HEK293 (cell line): ENCODE data around the gene METTL22.

Experiments used
- CTCF ChIA-PET: fragments of 350-600 bp; formaldehyde crosslinking; extraction: SDS; loops from one replicate; lab custom pipeline; 2021; ENCODE audit warnings: antibody characterized with exemption; lab: Yijun Ruan, JAX
- POLR2A ChIA-PET: fragments of 300-600 bp; formaldehyde crosslinking; extraction: SDS; loops from one replicate; lab custom pipeline; 2020; ENCODE audit warnings: antibody characterized with exemption, inconsistent platforms; lab: Yijun Ruan, JAX
- H3K27ac ChIP-seq: fragments of 200-500 bp; sonication (Bioruptor generic); 2 replicates; pipeline ENCODE4 v1.5.1; 2014; ENCODE audit warnings: low read depth, low read length, control low read depth, inconsistent platforms; ENCODE audit errors: extremely low read depth
- H3K36me3 ChIP-seq, 2 experiments: fragments of 200-500 bp in 1 of 2; sonication (Bioruptor generic) in 1 of 2; 1 replicate in 1 of 2; 2 replicates in 1 of 2; pipeline ENCODE4 v1.5.1; 2014 to 2017; ENCODE audit warnings: inconsistent platforms in 2 of 2, low read length in 2 of 2; ENCODE audit not compliant: control insufficient read depth in 2 of 2, insufficient read depth in 1 of 2
- H3K4me1 ChIP-seq: fragments of 200-500 bp; sonication (Bioruptor generic); 2 replicates; pipeline ENCODE4 v1.5.1; 2014; ENCODE audit warnings: mild to moderate bottlenecking, low read length, inconsistent platforms; ENCODE audit not compliant: control insufficient read depth, insufficient read depth
- H3K4me3 ChIP-seq: 2 replicates; pipeline ENCODE4 v1.5.1; 2011; ENCODE audit warnings: low read depth, mild to moderate bottlenecking, control low read depth, low read length, moderate library complexity
- H3K9me3 ChIP-seq: fragments of 200-500 bp; sonication (Bioruptor generic); 2 replicates; pipeline ENCODE4 v1.5.1; 2014; ENCODE audit warnings: low read depth, low read length, inconsistent platforms; ENCODE audit not compliant: control insufficient read depth, insufficient read depth
- FEZF1 ChIP-seq: fragments of 450-650 bp; formaldehyde crosslinking; IDR thresholded peaks from 2 replicates; pipeline ENCODE4 v1.5.1; 2016; ENCODE audit warnings: missing biosample characterization, missing genetic modification characterization
- ZBTB8A ChIP-seq: fragments of 450-650 bp; formaldehyde crosslinking; IDR thresholded peaks from 2 replicates; pipeline ENCODE4 v1.5.1; 2016; ENCODE audit warnings: missing biosample characterization, missing genetic modification characterization
- ZFP3 ChIP-seq: fragments of 450-650 bp; formaldehyde crosslinking; IDR thresholded peaks from 2 replicates; pipeline ENCODE4 v1.5.1; 2016; ENCODE audit warnings: low read depth, missing biosample characterization, missing genetic modification characterization
- ZNF138 ChIP-seq: fragments of 450-650 bp; formaldehyde crosslinking; IDR thresholded peaks from 2 replicates; pipeline ENCODE4 v1.5.1; 2016; ENCODE audit warnings: missing biosample characterization, missing genetic modification characterization, borderline replicate concordance
- ZNF239 ChIP-seq: fragments of 450-650 bp; formaldehyde crosslinking; IDR thresholded peaks from 2 replicates; pipeline ENCODE4 v1.5.1; 2016; ENCODE audit warnings: missing biosample characterization, missing genetic modification characterization
- ZNF302 ChIP-seq: fragments of 450-650 bp; formaldehyde crosslinking; IDR thresholded peaks from 2 replicates; pipeline ENCODE4 v1.5.1; 2016; ENCODE audit warnings: missing biosample characterization, missing genetic modification characterization, low read depth
- ZNF555 ChIP-seq: fragments of 450-650 bp; formaldehyde crosslinking; conservative IDR thresholded peaks from 2 replicates; pipeline ENCODE4 v1.5.1; 2017; ENCODE audit warnings: missing biosample characterization, mild to moderate bottlenecking, missing genetic modification characterization, inconsistent platforms
- TF ChIP-seq, protein P1 (sequence below): fragments of 450-650 bp; IDR thresholded peaks from 2 replicates; pipeline ENCODE4 v1.5.1; 2018; ENCODE audit warnings: missing biosample characterization, mild to moderate bottlenecking, missing genetic modification characterization
- TF ChIP-seq, protein P2 (sequence below): fragments of 450-650 bp; formaldehyde crosslinking; IDR thresholded peaks from 2 replicates; pipeline ENCODE4 v1.5.1; 2016; ENCODE audit warnings: missing biosample characterization, missing genetic modification characterization
- TF ChIP-seq, protein P3 (sequence below): fragments of 450-650 bp; formaldehyde crosslinking; IDR thresholded peaks from 2 replicates; pipeline ENCODE4 v1.5.1; 2016; ENCODE audit warnings: missing biosample characterization, missing genetic modification characterization

Gene METTL22

DNA sequence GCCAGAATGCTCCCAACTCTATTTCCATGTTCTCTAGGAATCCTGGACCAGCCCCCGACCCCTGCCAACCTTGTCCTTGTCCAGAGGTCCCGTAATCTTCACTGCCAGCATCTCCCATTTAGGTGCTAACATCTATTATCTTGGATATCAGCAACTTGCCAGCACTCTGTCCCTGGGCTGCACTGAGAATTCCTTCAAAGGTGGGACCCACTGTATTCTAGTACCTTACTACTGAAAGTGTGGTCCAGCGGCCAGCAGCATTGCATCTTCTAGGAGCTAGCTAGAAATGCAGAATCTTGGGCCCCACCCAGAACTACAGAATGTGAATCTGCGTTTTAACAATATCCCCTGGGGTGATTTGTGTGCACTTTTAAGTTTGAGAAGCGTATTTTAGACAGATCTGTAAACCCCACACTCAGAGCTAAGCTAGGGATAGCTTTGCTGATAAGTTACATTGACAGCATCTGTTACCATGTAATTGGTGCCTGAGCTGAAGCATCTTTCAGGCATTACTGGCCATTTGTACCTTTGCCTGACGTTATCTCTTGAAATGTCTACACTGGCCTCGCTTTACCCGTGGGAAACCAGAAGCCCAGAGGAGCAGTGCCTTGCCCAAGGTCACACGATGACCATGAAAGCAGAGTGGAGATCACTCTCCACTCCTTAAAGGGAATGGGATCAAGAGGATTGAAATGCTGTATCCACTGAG lies 61.2 kb downstream of the METTL22 start (continued):
- TF ChIP-seq, protein P1, sequence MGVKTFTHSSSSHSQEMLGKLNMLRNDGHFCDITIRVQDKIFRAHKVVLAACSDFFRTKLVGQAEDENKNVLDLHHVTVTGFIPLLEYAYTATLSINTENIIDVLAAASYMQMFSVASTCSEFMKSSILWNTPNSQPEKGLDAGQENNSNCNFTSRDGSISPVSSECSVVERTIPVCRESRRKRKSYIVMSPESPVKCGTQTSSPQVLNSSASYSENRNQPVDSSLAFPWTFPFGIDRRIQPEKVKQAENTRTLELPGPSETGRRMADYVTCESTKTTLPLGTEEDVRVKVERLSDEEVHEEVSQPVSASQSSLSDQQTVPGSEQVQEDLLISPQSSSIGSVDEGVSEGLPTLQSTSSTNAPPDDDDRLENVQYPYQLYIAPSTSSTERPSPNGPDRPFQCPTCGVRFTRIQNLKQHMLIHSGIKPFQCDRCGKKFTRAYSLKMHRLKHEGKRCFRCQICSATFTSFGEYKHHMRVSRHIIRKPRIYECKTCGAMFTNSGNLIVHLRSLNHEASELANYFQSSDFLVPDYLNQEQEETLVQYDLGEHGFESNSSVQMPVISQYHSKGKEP, result peak; percentile 17; the same call in 1 of the 2 replicates
- TF ChIP-seq ZNF239 (tag by site-specific recombination), result no peak

DNA sequence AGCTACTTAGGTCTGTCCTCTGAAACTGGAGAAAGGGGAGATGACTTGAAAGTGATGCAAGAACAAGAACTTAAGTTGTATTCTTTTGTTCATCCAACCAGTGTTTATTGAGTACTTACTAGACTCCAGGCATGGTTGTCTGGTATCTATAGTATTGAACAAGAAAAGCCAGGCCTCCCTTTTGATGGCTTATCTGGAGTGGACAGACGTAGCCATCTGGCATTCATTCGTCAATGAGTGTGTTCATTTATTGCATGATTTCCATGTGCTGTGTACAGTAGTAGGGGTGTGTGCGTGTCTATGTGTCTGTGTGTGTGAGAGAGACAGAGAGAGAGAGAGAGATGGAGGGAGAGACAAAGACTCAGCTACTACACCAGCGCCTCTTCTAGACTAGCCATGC lies 62.1 kb downstream of the METTL22 start:
- CTCF ChIA-PET, result no interaction called here
- Histone ChIP-seq H3K36me3 (no peaks in the 10 kb centered on the region), H3K27ac (no peak overlapping the region), H3K4me1 (no peaks in the 10 kb centered on the region), H3K9me3 (no peaks in the 10 kb centered on the region), H3K4me3 (no peak overlapping the region)
- TF ChIP-seq ZNF555 (tag by site-specific recombination), result no peak
- TF ChIP-seq ZBTB8A (tag by site-specific recombination), result no peak
- TF ChIP-seq, protein P2, sequence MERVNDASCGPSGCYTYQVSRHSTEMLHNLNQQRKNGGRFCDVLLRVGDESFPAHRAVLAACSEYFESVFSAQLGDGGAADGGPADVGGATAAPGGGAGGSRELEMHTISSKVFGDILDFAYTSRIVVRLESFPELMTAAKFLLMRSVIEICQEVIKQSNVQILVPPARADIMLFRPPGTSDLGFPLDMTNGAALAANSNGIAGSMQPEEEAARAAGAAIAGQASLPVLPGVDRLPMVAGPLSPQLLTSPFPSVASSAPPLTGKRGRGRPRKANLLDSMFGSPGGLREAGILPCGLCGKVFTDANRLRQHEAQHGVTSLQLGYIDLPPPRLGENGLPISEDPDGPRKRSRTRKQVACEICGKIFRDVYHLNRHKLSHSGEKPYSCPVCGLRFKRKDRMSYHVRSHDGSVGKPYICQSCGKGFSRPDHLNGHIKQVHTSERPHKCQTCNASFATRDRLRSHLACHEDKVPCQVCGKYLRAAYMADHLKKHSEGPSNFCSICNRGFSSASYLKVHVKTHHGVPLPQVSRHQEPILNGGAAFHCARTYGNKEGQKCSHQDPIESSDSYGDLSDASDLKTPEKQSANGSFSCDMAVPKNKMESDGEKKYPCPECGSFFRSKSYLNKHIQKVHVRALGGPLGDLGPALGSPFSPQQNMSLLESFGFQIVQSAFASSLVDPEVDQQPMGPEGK (tag by site-specific recombination), result no peak
- TF ChIP-seq ZFP3 (tag by site-specific recombination), result no peak
- POLR2A ChIA-PET, result no interaction called here

DNA sequence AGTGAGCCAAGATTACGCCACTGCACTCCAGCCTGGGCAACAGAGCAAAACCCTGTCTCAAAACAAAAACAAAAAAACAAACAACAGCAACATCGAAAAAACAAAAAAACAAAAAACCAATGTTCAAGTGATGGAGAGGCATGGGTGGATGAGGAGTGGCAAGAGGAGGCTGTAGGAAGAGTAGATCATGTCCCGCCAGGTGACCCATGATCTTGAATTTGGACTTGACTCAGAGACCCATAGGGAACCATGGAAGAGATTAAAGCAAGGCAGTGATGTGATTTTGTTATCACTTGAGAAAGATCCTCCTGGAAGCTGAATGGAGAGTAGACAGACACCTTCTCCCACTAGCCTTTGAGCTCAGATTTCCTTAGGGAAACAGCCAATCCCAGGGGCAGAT lies 64.1 kb downstream of the METTL22 start:
- peaks cover 0 to 3% of the 10 kb centered on the region in 2 experiments; a peak in 1 of 3 replicates for H3K36me3 ChIP-seq
- H3K9me3 ChIP-seq, result no peaks in the 10 kb centered on the region
- ChIA-PET POLR2A (no interaction called here), CTCF (interaction anchor here (0.6 to 0.8 kb wide), 3 partner anchors 9 to 143 kb away, joined by 3 to 4 read pairs (median 3); no protein-coding TSS in a partner anchor)
- TF ChIP-seq ZNF138, result no peak
- TF ChIP-seq, protein P3, sequence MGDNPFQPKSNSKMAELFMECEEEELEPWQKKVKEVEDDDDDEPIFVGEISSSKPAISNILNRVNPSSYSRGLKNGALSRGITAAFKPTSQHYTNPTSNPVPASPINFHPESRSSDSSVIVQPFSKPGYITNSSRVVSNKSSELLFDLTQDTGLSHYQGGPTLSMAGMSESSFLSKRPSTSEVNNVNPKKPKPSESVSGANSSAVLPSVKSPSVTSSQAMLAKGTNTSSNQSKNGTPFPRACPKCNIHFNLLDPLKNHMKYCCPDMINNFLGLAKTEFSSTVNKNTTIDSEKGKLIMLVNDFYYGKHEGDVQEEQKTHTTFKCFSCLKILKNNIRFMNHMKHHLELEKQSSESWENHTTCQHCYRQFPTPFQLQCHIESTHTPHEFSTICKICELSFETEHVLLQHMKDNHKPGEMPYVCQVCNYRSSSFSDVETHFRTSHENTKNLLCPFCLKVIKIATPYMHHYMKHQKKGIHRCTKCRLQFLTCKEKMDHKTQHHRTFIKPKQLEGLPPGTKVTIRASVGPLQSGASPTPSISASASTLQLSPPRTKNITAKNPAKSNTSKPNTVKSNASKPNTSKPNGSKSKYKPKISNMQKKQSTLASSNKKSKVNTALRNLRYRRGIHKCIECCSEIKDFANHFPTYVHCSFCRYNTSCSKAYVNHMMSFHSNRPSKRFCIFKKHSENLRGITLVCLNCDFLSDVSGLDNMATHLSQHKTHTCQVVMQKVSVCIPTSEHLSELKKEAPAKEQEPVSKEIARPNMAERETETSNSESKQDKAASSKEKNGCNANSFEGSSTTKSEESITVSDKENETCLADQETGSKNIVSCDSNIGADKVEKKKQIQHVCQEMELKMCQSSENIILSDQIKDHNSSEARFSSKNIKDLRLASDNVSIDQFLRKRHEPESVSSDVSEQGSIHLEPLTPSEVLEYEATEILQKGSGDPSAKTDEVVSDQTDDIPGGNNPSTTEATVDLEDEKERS (tag by site-specific recombination), result no peak
- H3K4me3 ChIP-seq, result no peak overlapping the region
- no peak overlapping the region for H3K27ac ChIP-seq
- no peaks in the 10 kb centered on the region for H3K4me1 ChIP-seq

DNA sequence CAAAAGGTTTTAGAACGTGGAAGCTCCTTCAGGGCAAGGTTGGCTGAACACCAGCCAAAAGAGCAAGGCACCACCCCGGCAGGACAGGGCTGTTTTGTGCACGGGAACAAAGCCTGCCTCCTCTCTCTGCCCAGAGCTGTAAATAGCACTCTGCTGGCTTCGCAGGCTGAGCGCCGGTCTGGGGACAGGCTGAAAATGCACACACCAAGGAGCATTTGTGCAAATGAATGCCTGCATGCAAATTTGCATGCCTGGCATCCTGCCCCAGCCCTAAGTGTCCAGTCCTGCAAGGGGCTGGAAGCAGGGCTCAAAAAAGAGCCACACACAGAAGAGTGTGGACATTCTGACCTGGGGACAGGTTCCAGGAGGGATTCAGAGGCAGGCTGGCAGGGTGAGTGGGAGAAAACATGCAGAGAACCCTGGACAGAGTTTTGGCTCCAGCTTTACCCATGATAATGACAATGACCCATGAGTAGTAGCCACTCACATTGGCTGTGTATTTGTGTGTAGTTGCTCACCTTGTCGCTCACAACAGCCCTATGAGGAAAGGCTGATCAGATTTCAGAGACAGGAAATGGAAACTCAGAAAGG lies 64.6 kb downstream of the METTL22 start:
- Histone ChIP-seq H3K9me3 (no peaks in the 10 kb centered on the region), H3K36me3 (peaks cover 0 to 3% of the 10 kb centered on the region in 2 experiments; a peak in 1 of 3 replicates), H3K4me1 (no peaks in the 10 kb centered on the region), H3K4me3 (no peak overlapping the region), H3K27ac (no peak overlapping the region)
- CTCF ChIA-PET, result interaction anchor here (0.7 to 0.8 kb wide), 2 partner anchors 10 to 65 kb away, joined by 3 to 4 read pairs; no protein-coding TSS in a partner anchor
- POLR2A ChIA-PET, result no interaction called here
- TF ChIP-seq FEZF1 (tag by site-specific recombination), result 0 out of 2 replicates have a peak, but pooled peaks have one; percentile 49
- TF ChIP-seq ZNF302 (tag by site-specific recombination), result no peak
